H1 (cell line): ENCODE measurements around the gene HMGN1. TPM values are rescaled to one million over a fixed set of nuclear protein-coding genes. Genes with fewer than 3 reads are reported as not detected.

ENCODE experiments used
- KDM1A ChIP-seq: fragments of 200-600, 300-600 bp; sonication (generic); IDR thresholded peaks from 2 replicates; pipeline ENCODE4 v1.7.1; 2016; ENCODE audit warnings: mild to moderate bottlenecking, low read length, borderline replicate concordance
- RBBP5 ChIP-seq: IDR thresholded peaks from 2 replicates; pipeline ENCODE4 v1.7.1; 2012; ENCODE audit warnings: low read depth, mild to moderate bottlenecking, inconsistent platforms, low read length, moderate library complexity, borderline replicate concordance
- SAP30 ChIP-seq: fragments of 300-600 bp; sonication (generic); IDR thresholded peaks from 2 replicates; pipeline ENCODE4 v1.7.1; 2012; ENCODE audit warnings: low read length, moderate library complexity, mild to moderate bottlenecking, inconsistent platforms; ENCODE audit not compliant: insufficient read depth, insufficient replicate concordance
- SIN3A ChIP-seq, 2 experiments: IDR thresholded peaks in 1 of 2; conservative IDR thresholded peaks in 1 of 2; 2 replicates each; pipeline ENCODE4 v1.6.1; 2011 to 2012; ENCODE audit warnings: low read length in 2 of 2, improper control_type of control experiment in 1 of 2, low read depth in 1 of 2, mild to moderate bottlenecking in 1 of 2
- polyA plus RNA-seq, 7 experiments: library from polyadenylated mRNA; depleted of rRNA in 3 of 7; stranded (reverse) in 5 of 7; unstranded in 2 of 7; fragments of >200 nt in 5 of 7; fragments of 200-250 nt in 2 of 7; gene quantifications; 1 replicate in 5 of 7; 2 replicates in 1 of 7; 4 replicates in 1 of 7; pipeline versions ENCODE4 v1.2.1 to v1.2.3, GENCODE V29; 2011 to 2013; ENCODE audit warnings: missing spikeins in 2 of 7, mixed read lengths in 2 of 7
- total RNA-seq: library from RNA; stranded (reverse); fragmentation: NEBNext Ultra II Directional; extraction: Animal tissue kit (Norgen Biotek cat#: 25700); gene quantifications from 2 replicates; pipeline ENCODE4 v1.2.1, GENCODE V29; 2021

HMGN1 gene
- total and polyA plus RNA-seq, 2 of the 8 experiments (the other 6 are each of a cell fraction or from before 2014, with no cell fraction given): 279 to 505 TPM

DNA sequence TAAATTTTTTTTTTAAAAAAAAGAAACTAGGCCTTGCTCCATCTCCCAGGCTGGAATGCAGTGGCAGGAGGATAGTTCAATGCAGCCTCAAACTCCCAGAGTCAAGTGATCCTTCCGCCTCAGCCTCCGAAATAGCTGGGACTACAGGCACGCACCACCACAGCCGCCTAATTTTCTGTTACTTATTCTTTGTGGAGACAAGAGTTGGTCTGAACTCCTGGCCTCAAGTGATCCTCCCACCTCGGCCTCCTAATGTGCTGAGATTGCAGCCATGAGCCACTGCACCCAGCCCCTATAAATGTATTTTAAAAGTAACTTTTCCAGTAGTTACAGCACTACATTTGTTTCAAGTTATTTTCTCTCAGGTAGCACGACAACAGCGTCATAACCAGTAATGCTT, 37.7 kb downstream of the HMGN1 start (continued):
- no peak for TF ChIP-seq SIN3A (conservative IDR thresholded peaks at IDR 0.05 in 1 of 2, IDR thresholded peaks at IDR 0.05 in 1 of 2; ENCODE audit: low read depth in 1 of 2, low read length in 2 of 2)
- TF ChIP-seq RBBP5: no peak
- TF ChIP-seq SAP30: no peak
- TF ChIP-seq KDM1A: no peak
